Thyroid gland (tissue), 4 donors: Measurements from ENCODE around the gene ARFGAP2.

Experiments
- CTCF ChIP-seq, 6 experiments: fragments of 200-600 bp in 3 of 6; fragments of 450-650 bp in 3 of 6; sonication (generic) in 3 of 6; IDR thresholded peaks; one replicate each; pipeline ENCODE4 v1.5.1; 2016 to 2019; ENCODE audit warnings: antibody characterized with exemption in 6 of 6, mild to moderate bottlenecking in 2 of 6, inconsistent platforms in 1 of 6, moderate library complexity in 1 of 6
- POLR2A ChIP-seq, 2 donors: fragments of 450-650 bp; IDR thresholded peaks; one replicate each; pipeline ENCODE4 v1.6.1; 2017; ENCODE audit warnings: antibody characterized with exemption in 2 of 2, mild to moderate bottlenecking in 2 of 2, moderate library complexity in 1 of 2

- TF ChIP-seq POLR2A (IDR thresholded peaks at IDR 0.05): no peak
- TF ChIP-seq CTCF (IDR thresholded peaks at IDR 0.05): no peak
Measured at GRCh38 chr11:47202576-47202975, 25.9 kb upstream of the ARFGAP2 start.
